GM21360 (cell line): Measurements from ENCODE around the gene NOSTRIN.

ENCODE experiments used
- ATAC-seq: cut with Tn5 transposase; IDR thresholded peaks from one replicate; pipeline ENCODE4 v1.9.1; 2021; ENCODE audit warnings: mild to moderate bottlenecking, moderate library complexity; ENCODE audit not compliant: unreplicated experiment

Gene NOSTRIN

DNA sequence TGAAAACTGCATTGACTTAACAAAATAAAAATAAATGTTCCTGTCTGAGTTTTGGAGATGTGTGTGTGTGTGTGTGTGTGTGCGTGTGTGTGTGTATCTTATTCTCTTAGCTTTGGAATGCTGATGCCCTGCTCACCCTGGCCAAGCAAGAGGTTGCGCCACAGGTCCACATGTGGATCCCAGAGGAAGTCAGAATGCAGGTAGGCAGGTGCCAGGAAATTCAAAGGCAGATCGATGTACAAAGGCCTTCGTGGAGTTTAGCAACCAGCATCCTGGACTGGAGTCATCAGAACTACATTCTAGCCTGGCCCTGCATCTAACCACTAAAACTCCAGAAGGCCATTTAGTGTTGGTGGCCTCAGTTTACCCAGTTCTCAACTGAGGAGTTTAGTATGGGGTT, 111.1 kb downstream of the NOSTRIN start:
- no peak for ATAC-seq
